Right lobe of liver (tissue), 4 donors: ENCODE data around the gene HABP4.

Source experiments
- POLR2A ChIP-seq: fragments of 450-650 bp; IDR thresholded peaks from one replicate; pipeline ENCODE4 v1.6.1; 2017; ENCODE audit warnings: antibody characterized with exemption, mild to moderate bottlenecking
- TF ChIP-seq, protein P1 (sequence below), 4 donors: fragments of 200-600 bp in 3 of 4; fragments of 450-650 bp in 1 of 4; IDR thresholded peaks; one replicate each; pipeline versions ENCODE4 v1.5.1 to v1.8.0; 2016 to 2022; ENCODE audit warnings: antibody characterized with exemption in 4 of 4, mild to moderate bottlenecking in 2 of 4
- donor health status: DM: no; HTN: no; CAD: no.
- donor health status: DM: no; HTN: no; CAD: no.
- donor health status: DM: no; HTN: yes; CAD: no.

DNA sequence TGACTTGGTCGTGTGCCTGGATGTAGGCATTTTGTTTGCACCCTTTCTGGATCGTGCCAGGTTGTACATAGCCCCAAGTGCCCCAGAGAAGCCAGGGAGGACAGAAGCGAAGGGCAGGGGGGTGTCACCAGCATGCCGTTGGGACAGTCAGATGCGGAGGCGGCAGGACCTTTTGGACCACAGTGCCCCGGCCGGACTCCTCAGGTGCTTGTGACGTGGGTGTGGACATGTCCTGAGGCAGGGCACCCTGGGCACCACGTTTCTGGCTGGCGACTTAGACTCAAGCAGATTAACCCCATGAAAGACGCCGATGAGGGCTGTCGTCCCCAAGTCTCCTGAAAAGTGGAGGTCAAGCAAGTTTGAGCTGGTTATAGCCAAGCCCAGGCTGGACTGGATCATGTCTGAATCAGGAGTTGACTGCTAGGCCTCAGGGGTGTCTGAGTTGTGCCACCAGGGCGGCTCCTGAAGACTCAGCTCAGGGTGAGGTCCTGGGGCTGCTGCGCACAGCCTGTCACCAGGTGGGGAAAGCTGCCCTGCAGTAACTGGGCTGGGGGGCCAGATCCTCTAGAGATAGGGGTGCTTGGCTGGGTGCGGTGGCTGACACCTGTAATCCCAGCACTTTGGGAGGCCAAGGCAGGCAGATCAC lies 42.0 kb downstream of the HABP4 start:
- TF ChIP-seq, protein P1, sequence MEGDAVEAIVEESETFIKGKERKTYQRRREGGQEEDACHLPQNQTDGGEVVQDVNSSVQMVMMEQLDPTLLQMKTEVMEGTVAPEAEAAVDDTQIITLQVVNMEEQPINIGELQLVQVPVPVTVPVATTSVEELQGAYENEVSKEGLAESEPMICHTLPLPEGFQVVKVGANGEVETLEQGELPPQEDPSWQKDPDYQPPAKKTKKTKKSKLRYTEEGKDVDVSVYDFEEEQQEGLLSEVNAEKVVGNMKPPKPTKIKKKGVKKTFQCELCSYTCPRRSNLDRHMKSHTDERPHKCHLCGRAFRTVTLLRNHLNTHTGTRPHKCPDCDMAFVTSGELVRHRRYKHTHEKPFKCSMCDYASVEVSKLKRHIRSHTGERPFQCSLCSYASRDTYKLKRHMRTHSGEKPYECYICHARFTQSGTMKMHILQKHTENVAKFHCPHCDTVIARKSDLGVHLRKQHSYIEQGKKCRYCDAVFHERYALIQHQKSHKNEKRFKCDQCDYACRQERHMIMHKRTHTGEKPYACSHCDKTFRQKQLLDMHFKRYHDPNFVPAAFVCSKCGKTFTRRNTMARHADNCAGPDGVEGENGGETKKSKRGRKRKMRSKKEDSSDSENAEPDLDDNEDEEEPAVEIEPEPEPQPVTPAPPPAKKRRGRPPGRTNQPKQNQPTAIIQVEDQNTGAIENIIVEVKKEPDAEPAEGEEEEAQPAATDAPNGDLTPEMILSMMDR (IDR thresholded peaks at IDR 0.05) = no peak
- no peak for TF ChIP-seq POLR2A
